G401 (cell line): ENCODE results near the gene MYOM3. TPM values are rescaled to one million over a fixed set of nuclear protein-coding genes. Genes with fewer than 3 reads are reported as not detected.

Experiments
- DNase-seq: peaks from one replicate; pipeline ENCODE4 v3.0.0-alpha.2; 2015; ENCODE audit warnings: low spot score
- in situ Hi-C: cut with HindIII; loops from 2 replicates; pipeline ENCODE4 v1.10.0; 2016; ENCODE audit warnings: low sequenced_read_pairs, mixed read lengths
- total RNA-seq: library from RNA; depleted of rRNA; stranded (reverse); fragments of >200 nt; shearing (Covaris generic); gene quantifications from 2 replicates; pipeline ENCODE4 v1.2.3, GENCODE V29; 2014

The MYOM3 gene
- total RNA-seq, 1 experiment from 2014 or later: 0.54 TPM

DNA sequence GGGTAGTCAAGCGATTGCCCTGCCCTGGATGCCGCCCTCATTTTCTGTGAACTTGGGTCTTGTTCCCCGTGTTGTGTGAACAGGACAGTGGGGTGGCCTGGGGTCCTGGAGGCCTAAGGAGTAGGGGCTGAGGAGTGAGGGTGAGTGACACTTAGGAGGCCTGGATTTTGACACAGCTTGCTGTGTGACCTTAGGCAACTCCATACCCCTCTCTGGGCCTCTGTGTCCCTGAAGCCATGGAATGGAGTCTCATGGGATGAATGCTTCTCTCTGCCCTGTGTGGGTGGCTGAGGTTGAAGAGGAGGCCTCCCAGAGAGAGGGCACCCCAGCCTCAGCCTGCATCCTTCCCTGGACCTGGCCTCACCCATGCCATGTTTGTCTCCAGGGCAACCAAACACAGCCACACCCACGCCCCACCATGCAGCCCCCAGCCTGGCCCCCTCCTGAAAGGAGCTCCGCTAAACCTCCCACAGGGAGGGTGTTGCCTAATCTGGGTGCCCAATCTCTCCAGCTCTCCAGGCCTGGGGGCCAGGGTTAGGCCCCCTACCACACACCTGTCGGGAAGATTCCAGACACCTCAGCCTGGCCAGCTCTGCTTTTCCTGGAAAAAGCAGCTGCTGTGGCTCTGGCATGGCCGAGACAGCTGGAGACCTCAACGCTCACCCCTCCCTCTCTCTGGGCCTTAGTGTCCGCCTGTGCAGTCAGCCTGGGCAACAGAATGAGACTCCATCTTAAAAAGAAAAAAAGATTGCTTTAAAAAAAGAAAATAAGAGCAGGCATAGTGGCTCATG, 9.9 kb downstream of the MYOM3 start:
- in situ Hi-C loops: no loop called here
- no peak for DNase-seq

DNA sequence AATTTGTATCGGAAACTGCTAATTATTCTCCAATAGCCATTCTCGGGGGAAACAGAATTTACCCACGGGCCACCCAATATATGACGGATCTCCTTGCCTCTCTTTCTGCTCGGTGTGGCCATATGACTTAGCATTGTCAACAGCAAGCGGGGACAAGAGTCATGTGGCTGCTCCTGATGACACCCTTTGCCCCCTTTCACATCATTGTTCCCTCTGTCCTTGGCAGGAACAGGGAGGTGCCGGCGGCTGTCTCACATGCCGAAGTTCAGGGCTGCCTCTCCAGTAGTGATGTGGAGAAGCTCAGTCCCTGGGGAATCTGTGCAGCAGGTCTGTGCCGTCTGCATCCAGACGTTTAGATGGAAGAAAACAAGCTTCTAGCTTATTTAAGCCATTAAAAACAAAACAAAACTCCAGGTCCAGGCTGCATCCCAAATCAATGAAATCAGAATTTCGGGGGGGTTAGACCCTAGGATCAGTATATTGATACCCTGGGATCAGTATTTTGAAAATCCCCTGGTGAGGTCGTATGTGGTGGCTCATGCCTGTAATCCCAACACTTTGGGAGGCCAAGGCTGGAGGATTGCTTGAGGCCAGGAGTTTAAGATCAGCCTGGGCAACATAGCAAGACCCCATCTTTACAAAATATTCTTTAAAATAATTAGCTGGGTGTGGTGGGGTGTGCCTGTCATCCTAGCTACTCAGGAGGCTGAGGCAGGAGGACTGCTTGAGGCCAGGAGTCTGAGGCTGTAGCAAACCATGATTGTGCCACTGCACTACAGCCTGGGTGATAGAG, 10.8 kb downstream of the MYOM3 start:
- in situ Hi-C loops: no loop called here
- no peak for DNase-seq

DNA sequence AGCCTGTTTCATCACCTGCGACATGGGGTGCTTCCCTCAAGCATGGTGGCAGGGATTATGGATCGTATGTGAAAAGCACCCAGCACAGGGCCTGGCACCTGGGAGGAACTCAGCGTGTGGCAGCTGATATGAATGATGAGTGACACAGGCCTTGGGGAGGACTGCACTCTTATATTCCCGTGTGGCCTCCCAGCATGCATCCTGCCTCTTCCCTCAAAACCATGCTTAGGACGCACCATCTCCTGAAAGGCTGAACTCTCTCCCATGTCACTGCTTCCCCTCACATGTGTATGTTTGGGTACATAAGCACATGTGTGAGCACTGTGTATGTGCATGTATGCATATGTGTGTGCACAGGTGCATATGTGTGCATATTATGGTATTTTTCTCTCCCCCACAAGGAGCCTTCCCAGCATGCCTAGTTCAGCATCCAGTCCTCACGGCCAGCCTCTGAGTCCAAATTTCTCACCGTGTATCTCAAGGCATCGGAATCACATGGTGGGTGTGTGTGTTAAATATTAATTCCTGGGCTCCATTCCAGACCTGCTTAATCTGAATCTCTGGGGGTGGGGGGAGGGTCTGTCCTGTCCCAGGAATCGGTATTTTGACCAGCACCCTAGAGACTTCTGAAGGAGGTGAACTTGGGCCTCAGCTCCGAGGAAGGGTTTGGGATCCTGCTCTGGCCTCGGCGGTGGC, 12.8 kb downstream of the MYOM3 start:
- in situ Hi-C loops: no loop called here
- no peak for DNase-seq

DNA sequence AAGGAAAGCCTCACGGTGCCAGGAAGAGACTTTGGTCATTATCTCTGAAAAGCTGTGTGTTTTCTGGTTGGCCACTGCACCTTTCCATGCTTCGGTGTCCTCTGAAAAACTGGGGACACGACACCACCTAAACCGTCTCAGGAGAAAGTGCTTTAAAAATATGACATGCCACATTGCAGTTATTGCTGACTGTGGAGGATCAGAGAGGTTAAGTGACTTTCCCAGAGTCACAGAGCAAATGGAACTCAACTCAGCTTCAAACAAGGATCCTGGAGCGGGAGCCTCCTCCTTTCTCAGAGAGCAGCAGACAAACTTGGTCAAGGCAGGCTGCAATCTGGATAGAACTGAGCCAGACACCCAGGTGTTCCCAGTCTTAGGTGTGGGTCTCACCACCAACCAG, 13.8 kb downstream of the MYOM3 start:
- DNase-seq: no peak
- in situ Hi-C loops: no loop called here

DNA sequence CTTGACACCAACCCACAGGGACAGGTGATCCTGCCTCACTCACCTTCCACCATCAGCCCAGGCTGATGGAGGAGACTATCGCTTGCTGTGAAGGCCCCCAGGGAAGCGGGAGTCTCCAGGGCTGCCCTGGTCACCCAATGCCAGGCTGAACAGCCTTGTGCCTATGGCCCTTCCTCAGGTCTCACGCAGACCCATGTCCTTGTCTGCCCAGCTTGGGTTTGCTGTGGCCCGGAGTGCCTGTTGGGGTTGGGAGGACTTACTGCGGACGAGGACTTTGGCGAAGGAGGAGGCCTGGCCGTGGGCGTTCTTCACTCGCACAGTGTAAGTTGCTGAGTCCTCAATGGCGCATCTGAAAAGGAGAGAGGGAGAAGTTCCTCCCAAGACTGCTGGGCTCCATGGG, 14.3 kb downstream of the MYOM3 start:
- no peak for DNase-seq
- in situ Hi-C loops: no loop called here

DNA sequence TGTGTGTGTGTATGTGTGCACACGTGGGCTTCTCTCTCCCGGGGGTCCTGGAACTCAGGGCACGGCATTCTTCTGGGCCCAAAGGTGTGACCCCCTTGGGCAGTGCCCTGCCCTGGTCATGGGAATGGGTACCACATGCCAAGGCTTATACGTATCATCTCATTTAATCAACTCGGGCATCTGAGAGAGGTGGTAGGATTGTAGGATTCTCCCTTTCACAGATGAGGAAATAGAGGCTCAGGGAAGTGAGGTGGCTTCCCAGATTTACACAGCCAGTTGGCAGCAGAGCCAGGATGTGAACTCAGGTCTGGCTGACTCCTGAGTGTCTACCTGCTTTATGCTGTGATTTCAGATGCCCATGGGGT, 15.2 kb downstream of the MYOM3 start:
- no peak for DNase-seq
- in situ Hi-C loops: no loop called here

DNA sequence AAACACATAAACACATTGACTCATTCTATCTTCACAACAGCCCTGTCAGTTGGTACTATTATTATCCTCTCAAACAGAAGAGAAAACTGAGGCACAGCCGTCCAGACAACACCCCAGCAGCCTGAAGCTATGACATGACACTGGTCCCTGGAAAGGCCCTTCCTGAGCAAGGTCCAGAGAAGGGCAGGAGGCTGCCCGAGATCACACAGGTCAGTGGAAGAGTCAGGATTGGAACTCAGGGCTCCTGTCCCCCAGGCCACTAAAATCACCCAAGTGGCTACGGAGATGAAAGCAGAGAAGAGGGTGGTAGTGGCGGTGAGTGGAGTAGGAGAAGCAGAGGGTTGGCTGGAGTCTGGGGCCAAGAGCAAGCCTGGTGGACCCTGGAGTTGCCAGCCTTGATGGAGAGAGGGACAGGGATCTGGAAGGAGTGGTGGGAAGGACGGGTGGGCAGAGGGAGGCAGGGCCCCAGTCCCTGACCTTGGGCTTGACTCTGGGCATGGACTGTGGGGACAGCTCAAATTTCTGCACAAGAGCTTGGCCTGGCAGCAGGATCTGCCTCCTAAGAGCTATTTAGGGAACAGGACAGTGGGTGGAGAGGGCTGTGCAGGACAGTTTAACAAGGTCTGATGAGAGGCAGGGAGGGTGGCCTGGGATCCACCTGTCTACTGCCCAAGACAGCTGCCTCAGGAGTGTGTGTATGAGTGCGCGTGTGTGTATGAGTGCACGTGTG, 15.8 kb downstream of the MYOM3 start:
- in situ Hi-C loops: no loop called here

DNA sequence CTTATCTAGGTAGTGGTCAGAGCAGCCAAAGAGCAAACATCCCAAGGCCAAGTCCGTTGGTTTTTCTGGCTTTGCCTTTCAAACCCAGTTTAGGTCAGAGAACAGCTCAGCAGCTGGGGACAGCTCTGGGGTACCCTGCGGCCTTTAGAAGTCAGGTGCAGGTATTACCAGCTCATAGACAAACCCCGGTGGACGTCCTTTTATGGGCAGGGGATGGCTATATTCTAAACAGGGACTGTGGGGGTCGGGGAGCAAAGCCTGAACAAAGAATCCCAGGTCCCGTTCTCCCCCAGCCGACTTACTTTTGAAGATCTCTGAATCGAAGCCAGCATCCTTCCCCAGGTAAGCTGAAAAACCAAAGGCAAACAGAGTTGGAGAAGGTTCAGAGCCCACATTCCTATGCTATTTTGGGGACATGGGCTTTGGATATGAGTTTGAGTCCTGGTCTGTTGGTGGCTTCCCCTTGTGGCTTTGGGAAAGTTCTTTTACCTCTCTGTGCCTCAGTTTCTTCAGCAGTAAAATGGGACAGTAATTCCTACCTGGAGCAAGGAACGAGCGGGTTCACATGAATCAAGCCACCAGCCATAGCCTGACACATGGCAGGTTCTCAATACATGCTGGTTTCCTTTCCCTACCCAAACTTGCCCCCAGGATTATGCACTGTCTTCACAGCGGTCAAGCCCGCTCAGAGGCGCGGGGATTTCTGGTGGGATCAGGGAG, 16.6 kb downstream of the MYOM3 start:
- in situ Hi-C loops: no loop called here
- DNase-seq: no peak

More for the DNA sequence above, 15.8 kb downstream of the MYOM3 start:
- no peak for DNase-seq

DNA sequence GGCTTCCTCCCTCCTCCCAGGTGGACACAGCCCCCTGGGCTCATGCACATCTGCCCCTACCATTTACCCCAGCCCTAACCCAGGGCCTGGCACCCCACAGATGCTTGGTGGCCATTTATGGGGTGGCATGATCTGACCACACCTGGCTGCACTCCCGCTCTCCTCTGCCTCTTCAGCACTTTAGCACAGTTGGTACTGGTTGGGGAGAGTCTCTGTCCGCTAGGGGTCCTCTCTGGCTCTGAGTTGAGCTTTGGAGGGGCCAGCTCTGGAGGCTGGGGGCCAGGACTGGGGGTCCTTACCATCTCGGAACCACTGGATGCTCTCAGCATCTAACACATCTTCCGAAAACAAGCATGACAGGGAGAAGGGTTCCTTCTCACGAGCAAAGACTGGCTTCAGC, 17.4 kb downstream of the MYOM3 start:
- in situ Hi-C loops: no loop called here
- DNase-seq: no peak

DNA sequence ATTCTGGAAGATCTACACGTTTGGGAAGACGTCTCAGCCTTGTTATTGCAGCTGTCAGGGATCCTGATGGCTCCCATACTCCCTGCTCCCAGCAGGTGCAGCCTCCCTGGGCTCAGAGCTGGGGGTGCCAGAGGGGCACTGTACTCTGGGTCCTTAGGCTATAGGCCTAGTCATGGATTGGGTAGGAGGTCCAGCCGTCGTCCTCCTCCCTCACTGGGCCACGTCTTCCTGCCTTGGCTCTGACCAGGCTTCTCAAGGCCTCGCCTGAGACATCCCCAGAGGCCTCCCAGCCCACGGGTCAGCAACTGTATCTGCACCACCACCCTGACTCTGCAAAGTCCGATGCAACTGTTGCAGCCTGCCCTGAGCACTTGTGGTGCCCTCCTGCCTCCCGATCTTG, 18.2 kb downstream of the MYOM3 start:
- DNase-seq: no peak
- in situ Hi-C loops: no loop called here

DNA sequence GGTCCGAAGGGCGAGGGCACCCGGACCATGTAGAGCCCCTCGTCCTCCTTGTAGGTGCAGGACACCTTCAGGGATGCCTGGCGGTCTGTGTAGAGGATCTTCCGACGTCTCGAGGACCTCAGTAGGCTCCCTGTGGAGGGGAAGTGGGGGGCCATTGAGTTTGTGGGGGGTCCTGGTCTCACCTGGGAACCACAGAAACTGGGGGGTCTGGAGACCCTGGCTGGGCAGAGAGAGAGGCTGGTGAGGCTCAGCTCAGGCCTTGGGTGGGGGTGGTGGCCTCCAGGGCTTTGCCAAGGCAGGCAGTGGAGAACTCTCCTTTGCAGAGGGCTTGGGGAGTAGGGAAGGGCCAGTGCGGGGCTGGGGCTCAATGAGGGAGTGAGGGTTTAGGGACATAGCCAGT, 19.0 kb downstream of the MYOM3 start:
- no peak for DNase-seq
- in situ Hi-C loops: no loop called here

DNA sequence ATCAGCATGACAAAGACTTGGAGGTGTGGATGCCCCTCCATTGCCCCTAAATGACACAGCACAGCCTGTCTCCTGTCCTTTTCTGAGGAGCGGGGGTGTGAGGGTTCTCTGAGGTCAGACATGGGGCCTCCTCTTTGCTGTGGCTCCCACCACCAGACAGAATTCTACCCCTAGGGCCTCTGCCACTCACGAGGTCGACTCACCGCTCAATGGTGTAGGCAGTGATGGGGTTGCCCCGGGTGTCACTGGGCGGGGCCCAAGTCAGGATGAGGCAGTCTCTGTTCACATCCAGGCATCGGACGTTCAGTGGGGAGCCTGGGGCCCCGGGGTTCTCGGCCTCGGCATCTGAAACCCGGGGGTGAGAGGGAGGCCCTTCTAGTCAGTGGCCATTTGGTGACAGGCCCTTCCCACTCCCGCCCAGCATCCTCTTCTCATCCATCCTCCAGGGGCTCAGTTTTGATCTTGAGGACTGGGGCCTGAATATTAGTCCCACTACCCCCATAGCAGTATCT, 19.9 kb downstream of the MYOM3 start:
- no peak for DNase-seq
- in situ Hi-C loops: no loop called here

DNA sequence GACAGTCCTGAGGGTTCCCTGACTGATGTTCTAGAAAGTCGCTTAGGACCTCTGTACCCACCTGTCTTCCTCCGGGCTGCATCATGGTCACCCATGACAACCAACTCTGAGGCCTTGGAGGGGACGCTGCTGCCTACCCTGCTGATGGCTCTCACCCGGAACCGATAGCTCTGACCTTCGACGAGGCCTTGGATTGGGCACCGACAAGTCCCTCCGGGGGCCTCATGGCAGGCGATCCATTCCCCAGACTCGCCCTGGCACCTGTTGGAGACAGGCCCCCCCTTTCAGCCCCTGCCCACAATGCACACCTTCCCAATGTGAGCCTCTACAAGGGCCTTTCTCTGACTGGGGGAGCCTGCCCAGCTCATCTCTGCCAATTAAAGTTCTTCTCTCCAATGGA, 21.2 kb downstream of the MYOM3 start:
- in situ Hi-C loops: no loop called here
- no peak for DNase-seq

DNA sequence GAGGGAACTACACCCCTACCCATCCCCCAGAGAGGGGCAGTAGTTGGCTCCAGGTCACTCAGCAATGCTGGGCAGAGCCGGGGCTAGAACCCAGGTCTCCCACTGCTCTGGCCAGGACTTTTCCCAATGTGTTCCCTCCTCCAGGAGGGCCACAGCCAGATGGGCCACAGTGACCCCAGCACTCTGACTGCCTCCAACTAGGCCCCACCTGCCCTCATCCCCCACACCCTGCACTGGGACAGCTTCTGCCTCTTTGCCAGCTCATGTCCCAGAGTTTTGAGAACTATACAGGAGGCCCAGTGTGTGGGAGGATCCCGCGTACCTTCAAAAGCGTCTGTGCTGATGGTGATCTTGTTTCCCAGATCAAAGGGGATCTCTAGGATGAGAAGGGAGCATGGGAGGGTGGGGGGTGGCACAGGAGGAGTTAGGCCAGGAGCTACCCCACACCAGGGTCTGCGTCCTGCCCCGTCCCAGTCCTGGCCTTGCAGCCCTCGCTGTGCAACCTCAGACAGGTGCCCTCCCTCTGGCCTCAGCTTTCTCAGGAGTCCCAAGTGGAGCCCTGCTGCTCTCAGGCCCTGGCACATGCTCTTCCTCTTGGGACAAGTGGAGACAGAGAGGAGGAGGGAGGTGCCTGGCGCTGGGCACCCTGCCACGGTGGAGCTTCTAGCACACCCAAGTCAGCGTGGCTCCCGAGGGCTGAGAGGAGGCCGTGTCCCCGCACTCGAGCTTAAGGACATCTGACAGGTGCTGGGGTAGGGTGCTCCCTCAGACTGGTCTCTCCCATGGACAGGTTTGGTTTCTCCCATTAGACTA, 22.0 kb downstream of the MYOM3 start:
- in situ Hi-C loops: loop anchor here (10.0 kb wide), 1 partner anchor 125 kb away; no protein-coding TSS in a partner anchor
- no peak for DNase-seq

DNA sequence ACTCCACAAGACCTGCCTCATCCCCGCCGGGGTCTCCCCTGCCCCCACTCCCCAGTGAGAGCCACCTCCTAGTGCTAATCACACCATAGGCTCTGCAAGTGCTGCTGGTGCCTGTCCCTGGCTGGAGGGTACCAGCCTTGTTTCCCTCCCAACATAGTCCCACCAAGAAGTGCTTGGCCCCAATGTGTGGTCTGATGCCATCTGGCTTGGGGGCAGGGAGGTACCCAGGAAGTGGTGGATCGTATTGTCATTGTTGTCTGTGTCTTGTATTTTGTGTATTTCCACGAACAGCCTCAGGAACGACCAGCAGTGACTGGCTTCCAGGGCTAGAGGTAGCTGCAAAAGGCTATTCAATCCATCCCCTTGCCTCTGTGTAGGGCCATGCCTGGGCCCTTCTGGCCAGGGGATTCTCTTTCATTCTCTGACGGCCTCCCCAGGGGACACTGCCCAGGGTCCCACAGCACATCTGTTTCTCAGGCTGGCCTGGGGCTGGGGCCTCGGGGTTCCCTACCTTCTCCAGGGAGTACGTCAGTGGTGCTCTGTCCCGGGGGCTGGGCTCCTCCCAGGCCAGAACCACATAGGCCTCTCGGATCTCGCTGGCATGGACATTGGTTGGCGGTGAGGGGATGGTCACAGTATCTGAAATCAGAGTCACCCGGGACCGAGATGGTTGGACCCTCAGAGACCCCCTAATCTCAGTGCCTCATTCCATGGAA, 22.8 kb downstream of the MYOM3 start:
- in situ Hi-C loops: loop anchor here (10.0 kb wide), 1 partner anchor 124 kb away; no protein-coding TSS in a partner anchor
- no peak for DNase-seq

DNA sequence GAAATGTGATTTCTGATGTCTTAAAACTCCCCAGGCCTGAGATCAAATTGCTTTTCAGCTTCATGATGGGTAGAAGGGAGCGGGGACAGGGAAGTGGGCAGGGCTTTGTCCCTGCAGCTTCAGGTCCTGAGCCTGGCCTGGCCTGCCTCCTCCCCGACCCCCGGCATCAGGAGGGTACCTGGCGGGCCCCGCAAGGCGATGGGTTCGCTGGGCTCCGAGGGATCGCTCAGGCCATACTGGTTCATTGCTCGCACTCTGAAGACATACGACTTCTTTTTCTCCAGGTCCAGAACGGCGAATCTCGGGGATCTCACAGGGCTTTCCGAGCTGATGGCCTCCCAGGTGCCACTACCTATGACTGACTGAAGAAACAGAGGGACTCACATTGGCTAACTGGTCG, 25.5 kb downstream of the MYOM3 start:
- DNase-seq: no peak
- in situ Hi-C loops: loop anchor here (10.0 kb wide), 1 partner anchor 122 kb away; no protein-coding TSS in a partner anchor

DNA sequence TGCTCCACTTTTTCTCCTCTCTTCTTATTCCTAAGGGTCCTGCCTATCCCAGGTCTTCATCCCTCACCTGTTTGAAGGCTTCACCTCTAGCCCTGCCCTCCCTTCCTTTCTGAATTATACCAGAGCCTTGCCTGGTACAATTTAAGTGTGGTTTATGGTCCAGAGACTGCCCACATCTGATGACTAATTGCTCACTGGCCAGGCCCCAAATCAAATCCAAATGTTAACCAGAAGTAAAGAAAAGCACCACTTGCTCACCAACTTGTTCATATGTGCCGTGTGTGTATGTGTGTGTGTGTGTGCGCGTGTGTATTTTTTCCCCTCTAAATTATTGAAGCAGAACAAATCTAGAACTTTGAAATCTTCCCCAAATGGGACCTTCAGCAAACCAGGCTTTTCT, 26.4 kb downstream of the MYOM3 start:
- no peak for DNase-seq
- in situ Hi-C loops: loop anchor here (10.0 kb wide), 1 partner anchor 121 kb away; no protein-coding TSS in a partner anchor
